Trophoblast cell (in vitro differentiated cells and primary cell): Measurements from ENCODE around the gene RBP7.
"Not testable (repeated sequence)": the region's sequence is repeated elsewhere in the genome, so short reads cannot be mapped to it uniquely, and the experiment has no call there.

Experiments
- DNase-seq, 2 donors: peaks; one replicate each; pipeline ENCODE4 v3.0.0-alpha.2; 2016
- H2AFZ ChIP-seq: 2 replicates; pipeline ENCODE4 v1.6.1; 2013; ENCODE audit warnings: low read length, moderate library complexity, mild to moderate bottlenecking; ENCODE audit not compliant: insufficient read depth, poor library complexity
- H2AK5ac ChIP-seq: 2 replicates; pipeline ENCODE4 v1.6.1; 2013; ENCODE audit warnings: mild to moderate bottlenecking, low read length
- H2BK120ac ChIP-seq: 2 replicates; pipeline ENCODE4 v1.6.1; 2013; ENCODE audit warnings: low read length, mild to moderate bottlenecking, moderate library complexity; ENCODE audit not compliant: insufficient read depth, poor library complexity
- H2BK12ac ChIP-seq: 2 replicates; pipeline ENCODE4 v1.6.1; 2013; ENCODE audit warnings: mild to moderate bottlenecking, low read length, moderate library complexity
- H2BK5ac ChIP-seq: 2 replicates; pipeline ENCODE4 v1.6.1; 2013; ENCODE audit warnings: low read length, low read depth, moderate library complexity, mild to moderate bottlenecking; ENCODE audit not compliant: poor library complexity
- H3K14ac ChIP-seq: 2 replicates; pipeline ENCODE4 v1.6.1; 2013; ENCODE audit warnings: mild to moderate bottlenecking, low read length
- H3K18ac ChIP-seq: 2 replicates; pipeline ENCODE4 v1.6.1; 2013; ENCODE audit warnings: mild to moderate bottlenecking, low read length
- H3K23ac ChIP-seq: 2 replicates; pipeline ENCODE4 v1.6.1; 2013; ENCODE audit warnings: low read length
- H3K27ac ChIP-seq: 2 replicates; pipeline ENCODE4 v1.5.1; 2013; ENCODE audit warnings: low read depth, mild to moderate bottlenecking, inconsistent platforms, low read length, moderate library complexity
- H3K27me3 ChIP-seq: 2 replicates; pipeline ENCODE4 v1.6.1; 2013; ENCODE audit warnings: inconsistent platforms, mild to moderate bottlenecking, low read length, moderate library complexity; ENCODE audit not compliant: insufficient read depth
- H3K36me3 ChIP-seq, 2 experiments: 1 replicate in 1 of 2; 2 replicates in 1 of 2; pipeline ENCODE4 v1.6.1; 2013; ENCODE audit warnings: low read length in 2 of 2, mild to moderate bottlenecking in 2 of 2, moderate library complexity in 1 of 2; ENCODE audit not compliant: insufficient read depth in 2 of 2, control insufficient read depth in 1 of 2
- H3K4ac ChIP-seq: 2 replicates; pipeline ENCODE4 v1.6.1; 2013; ENCODE audit warnings: low read depth, mild to moderate bottlenecking, low read length, moderate library complexity
- H3K4me1 ChIP-seq, 2 experiments: 1 replicate in 1 of 2; 2 replicates in 1 of 2; pipeline ENCODE4 v1.6.1; 2013; ENCODE audit warnings: low read length in 2 of 2, mild to moderate bottlenecking in 2 of 2, moderate library complexity in 1 of 2; ENCODE audit not compliant: insufficient read depth in 2 of 2, control insufficient read depth in 1 of 2
- H3K4me2 ChIP-seq: 2 replicates; pipeline ENCODE4 v1.6.1; 2013; ENCODE audit warnings: inconsistent platforms, mild to moderate bottlenecking, low read length, moderate library complexity
- H3K4me3 ChIP-seq: 2 replicates; pipeline ENCODE4 v1.5.1; 2013; ENCODE audit warnings: mild to moderate bottlenecking, low read depth, low read length, inconsistent platforms
- H3K79me1 ChIP-seq: one replicate; pipeline ENCODE4 v1.6.1; 2013; ENCODE audit warnings: low read length
- H3K79me2 ChIP-seq: 2 replicates; pipeline ENCODE4 v1.6.1; 2013; ENCODE audit warnings: low read length, mild to moderate bottlenecking; ENCODE audit not compliant: control insufficient read depth, insufficient read depth, poor library complexity
- H3K9ac ChIP-seq: 2 replicates; pipeline ENCODE4 v1.6.1; 2013; ENCODE audit warnings: mild to moderate bottlenecking, low read length
- H3K9me3 ChIP-seq: 2 replicates; pipeline ENCODE4 v1.6.1; 2013; ENCODE audit warnings: low read depth, mild to moderate bottlenecking, control low read depth, inconsistent platforms, low read length; ENCODE audit not compliant: insufficient read depth
- H4K12ac ChIP-seq: 2 replicates; pipeline ENCODE4 v1.6.1; 2013; ENCODE audit warnings: low read depth, mild to moderate bottlenecking, low read length, moderate library complexity
- H4K8ac ChIP-seq: 2 replicates; pipeline ENCODE4 v1.6.1; 2013; ENCODE audit warnings: low read depth, mild to moderate bottlenecking, low read length, moderate library complexity
- H4K91ac ChIP-seq: one replicate; pipeline ENCODE4 v1.6.1; 2013; ENCODE audit warnings: low read depth, mild to moderate bottlenecking, low read length, moderate library complexity
- WGBS: extraction: QIAGEN DNeasy Blood & Tissue Kit; methylation state at CpG from one replicate; pipeline ENCODE4 v1.1.7; 2013; ENCODE audit warnings: missing lambda C conversion rate; ENCODE audit not compliant: insufficient read length, insufficient coverage; ENCODE audit errors: extremely low coverage; 5-methylcytosine and 5-hydroxymethylcytosine counted together

The RBP7 gene

GRCh38 chr1:10021992-10022391 lies 25.0 kb downstream of the RBP7 start:
- H3K9ac ChIP-seq, H3K79me2 ChIP-seq, H3K36me3 ChIP-seq, H2BK12ac ChIP-seq, H3K4ac ChIP-seq, H3K9me3 ChIP-seq, H2AK5ac ChIP-seq, H3K27ac ChIP-seq, H3K4me3 ChIP-seq, H4K8ac ChIP-seq, H2BK120ac ChIP-seq, H3K14ac ChIP-seq, H4K12ac ChIP-seq, H3K79me1 ChIP-seq, DNase-seq, H3K18ac ChIP-seq, H3K23ac ChIP-seq, H3K4me1 ChIP-seq, H2BK5ac ChIP-seq, H2AFZ ChIP-seq, H3K27me3 ChIP-seq, H4K91ac ChIP-seq, H3K4me2 ChIP-seq: not testable (repeated sequence)
- WGBS = no CpG with 5 or more reads among the region's 4 CpGs

GRCh38 chr1:10022656-10023055 lies 25.6 kb downstream of the RBP7 start:
- no peak overlapping the region for H3K4me2 ChIP-seq
- no peak overlapping the region for H3K4ac ChIP-seq
- H3K4me1 ChIP-seq = no peaks in the 10 kb centered on the region
- no peak overlapping the region for H2AFZ ChIP-seq
- H3K4me3 ChIP-seq = no peak overlapping the region
- no peak overlapping the region for H2BK12ac ChIP-seq
- no peak overlapping the region for H3K9ac ChIP-seq
- no peaks in the 10 kb centered on the region for H3K36me3 ChIP-seq
- H3K9me3 ChIP-seq = no peaks in the 10 kb centered on the region
- H4K91ac ChIP-seq = no peak overlapping the region
- H3K79me1 ChIP-seq = no peaks in the 10 kb centered on the region
- no peak overlapping the region for H3K18ac ChIP-seq
- no peak overlapping the region for H3K23ac ChIP-seq
- H4K12ac ChIP-seq = no peak overlapping the region
- no peaks in the 10 kb centered on the region for H3K27me3 ChIP-seq
- no peak overlapping the region for H3K27ac ChIP-seq
- H4K8ac ChIP-seq = no peak overlapping the region
- no peak overlapping the region for H2BK5ac ChIP-seq
- H2AK5ac ChIP-seq = no peak overlapping the region
- H3K79me2 ChIP-seq = no peaks in the 10 kb centered on the region
- no peak overlapping the region for H3K14ac ChIP-seq
- no peak overlapping the region for H2BK120ac ChIP-seq
- no CpG with 5 or more reads among the region's 7 CpGs for WGBS
- DNase-seq = no peak

GRCh38 chr1:10025354-10025753 lies 28.3 kb downstream of the RBP7 start:
- no CpG with 5 or more reads among the region's 2 CpGs for WGBS
- no peak overlapping the region for H4K8ac ChIP-seq
- H4K91ac ChIP-seq = no peak overlapping the region
- H4K12ac ChIP-seq = no peak overlapping the region
- no peak overlapping the region for H2AK5ac ChIP-seq
- H3K4me3 ChIP-seq = no peak overlapping the region
- H3K27me3 ChIP-seq = no peaks in the 10 kb centered on the region
- no peak overlapping the region for H2BK120ac ChIP-seq
- H3K36me3 ChIP-seq = no peaks in the 10 kb centered on the region
- no peak overlapping the region for H3K18ac ChIP-seq
- H3K27ac ChIP-seq = no peak overlapping the region
- no peak overlapping the region for H2AFZ ChIP-seq
- no peak overlapping the region for H3K14ac ChIP-seq
- H2BK5ac ChIP-seq = no peak overlapping the region
- no peaks in the 10 kb centered on the region for H3K4me1 ChIP-seq
- no peak overlapping the region for H3K23ac ChIP-seq
- no peak overlapping the region for H3K4me2 ChIP-seq
- H2BK12ac ChIP-seq = no peak overlapping the region
- H3K79me2 ChIP-seq = no peaks in the 10 kb centered on the region
- H3K9ac ChIP-seq = no peak overlapping the region
- H3K9me3 ChIP-seq = no peaks in the 10 kb centered on the region
- no peak for DNase-seq
- H3K4ac ChIP-seq = no peak overlapping the region
- no peaks in the 10 kb centered on the region for H3K79me1 ChIP-seq

GRCh38 chr1:10027027-10027426 lies 30.0 kb downstream of the RBP7 start:
- Histone ChIP-seq H3K9me3 (no peaks in the 10 kb centered on the region), H4K91ac (no peak overlapping the region), H2AK5ac (no peak overlapping the region), H3K36me3 (no peaks in the 10 kb centered on the region), H3K14ac (no peak overlapping the region), H3K9ac (no peak overlapping the region), H3K4ac (no peak overlapping the region), H2BK12ac (no peak overlapping the region), H4K8ac (no peak overlapping the region), H3K27me3 (no peaks in the 10 kb centered on the region), H2AFZ (no peak overlapping the region), H3K79me2 (no peaks in the 10 kb centered on the region), H2BK120ac (no peak overlapping the region), H3K4me1 (peaks cover 0 to 3% of the 10 kb centered on the region in 2 experiments), H2BK5ac (no peak overlapping the region), H3K79me1 (peaks cover 2% of the 10 kb centered on the region), H4K12ac (no peak overlapping the region), H3K23ac (no peak overlapping the region), H3K18ac (no peak overlapping the region), H3K4me2 (no peak overlapping the region), H3K27ac (no peak overlapping the region), H3K4me3 (no peak overlapping the region)
- no peak for DNase-seq
